NCI-H748 treated with DMSO at 0.1 percent for 48 hours (cell line): ENCODE results near the gene SERHL2.
"Not testable (repeated sequence)": the region's sequence is repeated elsewhere in the genome, so short reads cannot be mapped to it uniquely, and the experiment has no call there.

Experiments used
- DNase-seq: peaks from one replicate; lab custom pipeline; 2025; lab: John Stamatoyannopoulos, UW

The SERHL2 gene

GRCh38 chr22:42536166-42536565, 17.6 kb upstream of the SERHL2 start:
- DNase-seq = no peak

- not testable (repeated sequence) for DNase-seq
These were observed 17.1 kb upstream of the SERHL2 start for GRCh38 chr22:42536634-42537033.

- DNase-seq = not testable (repeated sequence)
These were observed 16.4 kb upstream of the SERHL2 start for GRCh38 chr22:42537199-42537831.

- DNase-seq = not testable (repeated sequence)
These were observed 14.5 kb upstream of the SERHL2 start for GRCh38 chr22:42539236-42539771.

DNA sequence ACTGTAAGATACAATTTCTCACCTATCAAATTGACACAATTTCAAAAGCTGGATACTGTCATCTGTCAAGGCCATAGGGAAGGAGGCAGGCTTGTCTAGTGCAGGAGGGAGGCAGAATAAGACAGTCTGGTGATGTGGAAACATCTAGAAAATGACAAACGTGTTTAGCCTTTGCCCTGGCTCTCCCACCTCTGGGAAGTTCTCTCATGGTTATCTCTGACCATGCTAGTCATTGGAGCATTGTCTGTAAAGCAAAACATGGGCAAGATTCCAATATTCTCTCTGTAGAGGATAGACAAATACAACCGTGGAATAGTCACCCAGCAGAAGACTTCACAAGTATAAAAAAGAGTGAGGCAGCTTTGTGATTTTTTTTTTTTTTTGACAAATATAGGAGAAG, 9.1 kb upstream of the SERHL2 start:
- no peak for DNase-seq

- no peak for DNase-seq
These were observed 6.2 kb upstream of the SERHL2 start for GRCh38 chr22:42547562-42547961.

- not testable (repeated sequence) for DNase-seq
These were observed 5.6 kb upstream of the SERHL2 start for GRCh38 chr22:42548126-42548525.

DNA sequence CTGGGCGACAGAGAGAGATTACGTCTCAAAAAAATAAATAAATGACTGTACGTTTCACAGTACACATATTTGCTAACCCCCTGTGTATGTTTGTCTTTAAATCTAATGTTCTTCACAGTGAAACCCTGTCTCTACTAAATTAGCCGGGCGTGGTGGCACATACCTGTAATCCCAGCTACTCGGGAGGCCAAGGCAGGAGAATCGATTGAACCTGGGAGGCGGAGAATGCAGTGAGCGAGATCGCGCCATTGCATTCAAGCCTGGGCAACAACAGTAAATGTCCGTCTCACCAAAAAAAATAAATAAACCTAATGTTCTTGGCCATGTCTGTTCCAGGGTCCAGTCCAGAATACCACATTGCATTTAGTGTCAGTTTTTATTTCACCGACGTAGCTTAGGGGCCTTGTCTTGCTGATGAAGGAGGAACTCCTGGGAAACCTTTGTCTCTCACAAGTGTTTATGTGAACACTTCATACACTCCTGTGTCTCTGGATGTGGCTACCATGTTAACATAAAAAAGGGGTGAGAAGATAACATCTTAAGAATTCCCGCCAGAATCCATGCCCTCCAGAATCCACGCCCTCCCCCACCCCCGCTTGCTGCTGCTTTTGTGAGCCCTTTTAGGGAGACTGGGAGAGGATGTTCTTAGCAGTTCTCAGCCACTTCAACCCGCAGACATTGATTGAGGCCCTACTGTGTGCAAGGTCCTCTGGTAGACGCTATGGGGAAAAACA, 5.0 kb upstream of the SERHL2 start:
- DNase-seq = no peak

- no peak for DNase-seq
These were observed 4.3 kb upstream of the SERHL2 start for GRCh38 chr22:42549331-42550060.

GRCh38 chr22:42552294-42552647, 1.5 kb upstream of the SERHL2 start:
- DNase-seq = not testable (repeated sequence)

DNA sequence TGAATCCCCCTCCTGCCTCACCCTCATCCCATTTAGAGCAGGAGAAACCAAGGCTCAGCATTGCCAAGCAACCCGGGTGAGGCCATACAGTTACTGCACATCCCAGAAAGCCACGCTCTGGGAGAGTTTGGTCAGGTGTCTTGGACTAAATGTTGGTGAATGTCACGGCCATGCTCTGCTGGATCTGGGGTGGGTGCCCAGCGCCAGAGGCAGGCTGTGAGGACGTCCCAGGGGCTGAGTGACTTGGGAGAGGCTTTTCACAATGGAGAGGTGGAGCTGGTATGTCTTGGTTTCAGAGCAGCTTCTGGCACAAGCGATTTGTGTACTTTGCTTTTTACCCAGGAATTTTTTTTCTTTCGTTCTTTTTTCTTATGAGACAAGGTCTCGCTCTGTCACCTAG, 6.6 kb downstream of the SERHL2 start:
- DNase-seq = no peak

DNA sequence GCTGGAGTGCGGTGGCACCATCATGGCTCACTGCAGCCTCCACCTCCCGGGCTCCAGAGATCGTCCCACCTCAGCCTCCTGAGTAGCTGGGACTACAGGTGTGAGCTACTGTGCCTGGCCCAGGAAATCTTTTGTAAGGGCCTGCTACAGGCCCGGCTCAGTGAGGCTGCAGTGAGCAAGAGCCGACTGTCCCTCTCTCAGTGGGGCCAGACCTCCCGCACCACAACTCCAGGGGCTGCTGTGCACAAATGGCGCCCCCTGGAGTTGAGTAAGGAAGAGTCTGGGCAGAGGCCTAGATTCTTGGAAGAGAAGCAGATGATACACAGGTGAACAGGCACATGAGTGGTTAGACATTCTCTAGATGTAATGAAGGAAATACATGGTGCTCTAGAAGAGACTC, 7.0 kb downstream of the SERHL2 start:
- no peak for DNase-seq

- DNase-seq = no peak
These were observed 8.1 kb downstream of the SERHL2 start for GRCh38 chr22:42561856-42562255.

DNA sequence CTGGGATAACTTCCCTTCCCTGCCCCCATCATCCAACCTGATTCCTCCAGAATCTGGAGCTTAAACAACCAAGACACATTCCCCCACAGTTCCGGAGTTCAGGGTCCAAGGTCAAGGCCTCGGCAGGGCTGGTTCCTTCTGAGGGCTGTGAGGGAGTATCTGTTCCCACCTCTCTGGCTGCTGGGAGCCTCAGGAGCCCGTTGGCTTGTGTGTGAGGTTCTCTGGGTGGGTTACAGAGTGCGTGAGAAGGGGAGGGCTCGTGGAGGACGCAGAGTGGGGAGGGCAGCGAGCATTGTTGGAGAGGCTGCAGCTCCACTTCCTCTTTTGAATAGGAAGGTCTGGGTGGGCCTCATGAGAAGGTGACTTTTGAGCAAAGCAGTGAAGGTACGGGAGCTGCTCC, 8.5 kb downstream of the SERHL2 start:
- DNase-seq = no peak

DNA sequence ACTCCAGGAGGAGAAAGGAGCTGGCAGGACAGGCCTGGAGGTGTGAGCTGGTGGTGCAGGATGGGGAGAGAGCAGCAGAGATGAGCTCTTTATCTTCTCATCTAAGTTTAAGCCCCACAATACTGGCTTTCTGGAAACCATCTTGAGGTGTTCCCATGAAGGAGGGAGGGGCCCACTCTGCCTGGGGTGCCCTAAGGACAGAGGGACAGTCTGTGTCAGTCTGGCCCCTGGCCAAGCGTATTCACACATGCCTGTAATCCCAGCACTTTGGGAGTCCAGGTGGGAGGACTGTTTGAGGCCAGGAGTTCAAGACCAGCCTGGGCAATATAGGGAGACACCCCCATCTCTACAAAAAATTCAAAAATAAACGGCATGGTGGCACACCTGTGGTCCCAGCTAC, 8.9 kb downstream of the SERHL2 start:
- no peak for DNase-seq

DNA sequence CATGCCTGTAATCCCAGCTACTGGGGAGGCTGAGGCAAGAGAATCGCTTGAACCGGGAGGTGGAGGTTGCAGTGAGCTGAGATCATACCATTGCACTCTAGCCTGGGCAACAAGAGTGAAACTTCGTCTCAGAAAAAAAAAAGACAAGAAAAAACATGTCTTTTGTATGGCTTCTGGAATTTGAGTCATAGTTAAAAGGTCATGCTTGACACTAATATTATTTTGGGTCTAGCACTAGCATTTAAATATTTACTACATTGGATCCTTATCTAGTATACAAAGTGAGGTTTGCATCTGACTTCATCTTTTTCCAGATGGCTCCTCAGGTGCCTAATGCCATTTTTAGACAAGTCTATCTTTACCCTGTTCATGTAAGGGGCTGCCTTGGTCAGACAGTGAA, 10.2 kb downstream of the SERHL2 start:
- not testable (repeated sequence) for DNase-seq

- no peak for DNase-seq
These were observed 10.9 kb downstream of the SERHL2 start for GRCh38 chr22:42564699-42565098.

DNA sequence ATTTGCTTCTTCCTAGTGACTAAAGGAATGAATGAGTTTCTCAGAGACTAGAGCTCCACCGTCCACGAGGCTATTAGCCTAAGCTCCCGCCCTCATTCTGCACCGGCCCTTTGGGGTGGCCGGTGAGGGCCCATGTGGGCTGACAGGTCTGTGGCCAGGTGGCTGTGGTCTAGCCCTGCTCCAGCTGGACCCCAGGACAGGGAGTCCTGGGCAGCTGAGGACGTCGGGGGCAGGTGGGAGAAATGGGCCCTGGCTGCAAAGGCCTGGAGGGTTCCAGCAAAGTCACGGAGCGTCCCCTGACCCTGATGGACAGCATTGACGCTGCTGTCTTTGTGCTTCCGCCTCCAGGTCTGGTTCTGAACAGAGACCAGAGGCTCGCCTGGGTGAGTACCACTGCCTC, 12.2 kb downstream of the SERHL2 start:
- DNase-seq = no peak

- DNase-seq = not testable (repeated sequence)
These were observed 14.2 kb downstream of the SERHL2 start for GRCh38 chr22:42567950-42568349.

DNA sequence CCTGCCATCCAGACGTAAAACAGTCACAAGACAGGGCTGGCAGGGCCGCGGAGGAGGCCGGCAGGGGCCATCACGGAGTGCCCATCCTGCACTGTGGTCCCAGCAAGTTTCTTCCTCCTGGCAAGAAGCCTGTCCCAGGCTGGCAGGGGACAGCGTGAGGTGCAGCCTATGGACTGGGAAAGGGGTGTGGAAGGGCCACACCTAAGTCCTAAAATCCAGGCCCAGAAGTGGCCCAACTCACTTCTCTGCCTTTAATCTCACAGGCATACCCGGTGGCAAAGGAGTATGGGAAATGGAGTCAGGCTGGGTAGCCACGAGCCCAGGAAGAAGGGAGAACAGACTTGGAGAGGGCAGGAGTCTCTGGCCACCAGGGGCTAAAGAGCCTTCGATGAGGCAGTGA, 16.8 kb downstream of the SERHL2 start:
- not testable (repeated sequence) for DNase-seq

DNA sequence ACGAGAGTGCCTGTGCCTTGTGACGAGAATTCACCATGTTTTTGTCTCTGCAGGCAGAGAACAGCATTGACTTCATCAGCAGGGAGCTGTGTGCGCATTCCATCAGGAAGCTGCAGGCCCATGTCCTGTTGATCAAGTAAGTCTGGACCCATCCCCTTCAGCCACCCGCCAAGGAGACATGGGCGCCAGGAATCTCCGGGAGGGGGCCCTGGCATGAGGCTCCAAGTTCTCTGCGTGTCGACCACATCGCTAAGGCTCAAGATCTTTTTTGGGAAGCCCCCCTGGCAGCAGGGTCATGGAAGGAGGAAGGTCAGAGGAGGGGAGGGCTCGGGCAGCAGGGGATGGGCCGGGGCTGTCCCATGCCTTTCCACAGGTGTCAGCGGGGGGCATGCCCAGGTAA, 17.3 kb downstream of the SERHL2 start:
- not testable (repeated sequence) for DNase-seq

DNA sequence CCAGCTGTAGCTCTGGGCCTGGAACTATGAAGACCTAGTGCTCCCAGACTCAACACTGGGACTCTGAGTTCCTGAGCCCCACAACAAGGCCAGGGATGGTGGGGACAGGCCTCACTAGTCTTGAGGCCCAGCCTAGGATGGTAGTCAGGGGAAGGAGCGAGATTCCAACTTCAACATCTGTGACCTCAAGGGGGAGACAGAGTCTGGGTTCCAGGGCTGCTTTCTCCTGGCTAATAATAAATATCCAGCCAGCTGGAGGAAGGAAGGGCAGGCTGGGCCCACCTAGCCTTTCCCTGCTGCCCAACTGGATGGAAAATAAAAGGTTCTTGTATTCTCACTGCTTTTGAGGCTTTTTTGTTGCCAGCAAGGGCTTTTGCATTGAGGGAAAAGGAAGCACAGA, 20.3 kb downstream of the SERHL2 start:
- not testable (repeated sequence) for DNase-seq

- DNase-seq = not testable (repeated sequence)
These were observed 20.7 kb downstream of the SERHL2 start for GRCh38 chr22:42574468-42574867.
